ENCODE results near the gene ENO4.

The ENO4 gene

GRCh38 chr10:116873134-116873533 lies 23.8 kb downstream of the ENO4 start:
- DNase-seq = no peak

DNA sequence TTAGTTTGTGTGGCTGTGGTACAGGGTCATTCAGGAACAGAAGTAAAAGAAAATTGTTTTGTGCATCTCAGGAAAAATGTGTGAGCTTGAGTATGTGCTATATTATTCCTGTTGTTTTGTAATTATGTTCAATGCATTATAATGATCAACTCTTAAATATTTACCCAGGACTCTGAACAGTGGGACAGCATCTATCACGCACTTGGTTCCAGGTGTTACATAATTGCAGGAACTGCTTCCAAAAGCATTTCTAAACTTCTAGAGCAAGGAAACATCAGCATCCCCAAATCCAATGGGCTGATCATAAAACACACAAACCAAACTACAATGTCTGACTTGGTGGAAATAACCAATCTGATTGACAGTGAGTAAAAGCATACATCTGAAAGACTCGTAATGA lies 26.6 kb downstream of the ENO4 start:
- DNase-seq = no peak

DNA sequence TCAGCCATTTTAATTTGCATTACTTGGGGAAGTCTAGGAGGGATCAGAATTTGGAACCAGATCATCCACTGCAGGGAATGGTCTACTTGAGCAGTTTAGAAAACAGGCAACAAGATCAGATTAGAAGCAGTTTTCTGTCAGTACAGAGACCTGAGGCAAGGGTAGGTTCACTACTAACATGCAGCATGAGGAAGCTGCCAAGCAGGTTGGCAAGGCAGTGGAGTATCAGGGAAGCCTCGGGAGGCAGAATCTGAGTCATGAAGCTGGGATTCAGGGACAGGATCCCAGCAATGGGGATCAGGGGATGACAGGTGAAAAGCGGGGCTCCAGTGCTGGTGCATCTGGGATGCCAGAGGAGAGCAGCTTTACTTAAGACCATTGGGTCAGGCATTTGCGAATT lies 28.1 kb downstream of the ENO4 start:
- DNase-seq = no peak

DNA sequence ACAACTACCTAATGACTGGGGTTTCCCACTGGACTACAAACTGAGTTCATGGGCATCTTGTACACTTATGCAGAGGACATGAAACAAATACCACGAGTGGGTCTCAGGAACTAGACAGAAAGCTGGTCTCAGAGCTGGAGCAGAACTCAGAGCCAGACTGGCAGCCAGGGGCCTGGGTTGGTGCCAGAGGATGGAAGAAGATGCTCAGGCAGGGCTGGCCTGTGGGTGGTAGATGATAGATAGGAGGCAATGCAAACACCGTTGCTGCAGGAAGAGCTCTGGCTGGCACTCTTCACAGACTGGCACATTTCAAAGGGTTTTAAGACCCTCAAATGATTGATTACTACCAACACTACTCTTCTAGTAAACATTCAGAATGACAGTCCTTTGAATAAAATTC lies 28.8 kb downstream of the ENO4 start:
- no peak for DNase-seq

DNA sequence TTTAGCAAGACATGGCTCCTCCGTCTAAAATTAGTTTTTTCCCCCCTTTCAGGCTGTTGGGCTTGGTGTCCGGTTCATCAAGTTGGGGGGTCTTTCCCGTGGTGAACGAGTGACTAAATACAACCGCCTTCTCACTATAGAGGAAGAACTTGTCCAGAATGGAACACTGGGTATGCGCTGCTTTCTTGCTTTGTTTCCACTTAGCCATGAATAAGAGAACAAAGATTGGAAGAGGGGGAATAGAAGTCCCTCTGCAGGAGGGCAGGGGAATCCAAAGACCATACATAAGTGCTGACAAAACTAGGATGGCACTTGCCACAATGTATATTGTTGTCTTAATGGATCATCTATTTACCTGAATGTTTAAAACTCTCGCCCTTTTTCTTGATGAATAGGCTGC lies 30.5 kb downstream of the ENO4 start:
- DNase-seq = no peak

DNA sequence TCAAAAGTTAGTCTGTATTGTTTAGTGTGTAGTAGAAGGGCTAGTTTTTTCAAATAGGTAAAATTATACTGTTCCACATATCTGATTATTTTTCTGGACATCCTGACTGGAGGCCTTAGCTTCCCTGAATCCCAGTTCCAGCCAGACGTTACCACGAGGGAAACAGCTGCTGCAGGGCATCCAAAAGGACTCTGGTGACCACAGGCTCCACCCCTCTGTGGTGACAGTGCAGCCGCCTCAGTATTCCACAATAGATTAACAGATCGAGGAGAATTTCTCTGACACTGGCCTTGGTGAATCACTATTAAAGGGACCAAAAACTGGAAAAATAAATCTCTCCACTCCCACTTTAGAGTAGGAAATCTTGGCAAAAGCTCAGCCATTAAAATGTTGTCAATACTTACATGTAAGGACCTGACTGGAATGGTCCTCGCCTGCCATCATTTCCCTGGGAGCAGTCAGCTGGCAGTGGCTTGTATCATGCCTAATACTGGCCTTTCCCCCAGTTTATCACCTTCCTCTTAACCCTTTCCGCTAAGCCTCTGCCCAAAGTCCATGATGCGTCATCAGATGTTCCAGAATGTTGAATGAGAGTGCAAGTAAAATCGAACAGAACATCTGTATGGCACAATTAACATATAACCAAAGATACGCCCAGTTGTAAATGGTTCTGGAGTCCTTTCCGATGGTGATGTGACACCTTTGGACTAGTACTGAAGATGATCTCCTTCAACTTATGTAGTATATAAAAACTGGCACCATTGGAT lies 31.6 kb downstream of the ENO4 start:
- DNase-seq = no peak

DNA sequence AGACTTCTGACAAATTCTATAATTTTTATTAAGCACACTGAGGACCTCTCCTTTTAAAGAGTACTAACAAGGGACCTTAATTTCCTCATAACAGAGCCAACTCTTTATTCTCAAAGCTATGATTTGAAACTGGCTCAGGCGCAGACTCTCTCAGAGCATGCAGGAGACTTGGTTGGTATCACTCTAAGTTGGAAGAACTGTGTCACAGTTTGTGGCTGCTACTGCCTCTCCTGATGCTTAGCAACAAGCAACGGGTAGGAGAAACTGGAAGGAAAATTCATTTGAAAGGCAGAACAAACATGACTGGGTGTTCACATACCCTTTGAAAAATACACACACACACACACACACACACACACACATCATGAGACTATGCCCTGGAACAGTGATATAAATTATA lies 33.3 kb downstream of the ENO4 start:
- DNase-seq = no peak

- DNase-seq = no peak
Measured at GRCh38 chr10:116886772-116887171, 37.5 kb downstream of the ENO4 start.

DNA sequence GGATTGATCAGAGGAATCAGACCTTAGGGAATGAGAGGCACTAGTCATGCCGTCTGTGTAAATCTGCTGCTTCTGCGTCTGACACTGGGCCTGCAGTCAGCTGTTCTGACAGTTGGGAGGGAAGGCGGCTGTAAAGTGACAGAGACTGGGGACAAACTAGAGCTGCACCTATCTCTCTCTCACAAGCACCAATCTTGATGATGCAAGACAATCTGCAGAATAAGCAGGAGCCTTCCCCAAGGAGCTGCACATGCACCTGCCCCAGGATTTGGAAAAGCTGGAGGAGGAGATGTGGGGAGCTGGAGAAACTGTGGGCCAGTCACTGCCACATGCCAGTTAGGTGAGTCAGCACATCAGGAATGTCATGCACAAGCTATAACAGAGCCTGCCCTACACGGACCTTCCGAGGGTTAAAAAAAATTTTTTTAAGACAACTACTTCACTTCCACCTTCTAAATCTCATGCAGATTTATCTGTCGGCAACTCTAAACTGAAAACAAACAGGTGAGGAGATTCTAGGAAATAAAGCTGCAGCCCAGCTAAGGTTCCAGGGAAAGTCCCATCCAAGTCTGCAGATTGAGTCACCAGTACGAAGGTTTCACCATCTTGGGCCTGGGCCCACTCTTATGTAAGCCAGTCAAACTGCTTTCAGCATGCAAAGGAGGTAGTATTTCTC lies 39.2 kb downstream of the ENO4 start:
- DNase-seq = no peak

DNA sequence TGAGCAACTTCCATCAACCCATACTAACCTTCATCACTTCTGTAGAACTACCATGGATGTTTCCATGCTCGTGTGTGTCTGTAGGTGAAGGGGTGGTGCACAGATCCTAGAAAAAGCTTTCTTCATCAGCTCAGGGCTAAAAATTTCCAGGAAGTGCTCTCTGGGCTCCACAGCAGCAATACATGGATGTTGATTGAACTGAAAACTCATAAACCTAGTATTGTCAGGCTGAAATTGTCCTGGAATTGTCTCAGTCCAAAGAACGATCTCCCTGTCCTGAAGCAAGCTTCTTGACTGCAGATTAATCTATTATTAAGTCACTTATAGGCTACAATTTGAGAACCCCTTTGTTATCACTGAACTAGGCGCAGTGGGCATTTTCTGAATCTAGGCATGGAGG lies 39.8 kb downstream of the ENO4 start:
- no peak for DNase-seq

- no peak for DNase-seq
Measured at GRCh38 chr10:116891208-116891607, 41.9 kb downstream of the ENO4 start.

- no peak for DNase-seq
Measured at GRCh38 chr10:116892907-116893685, 43.8 kb downstream of the ENO4 start.

DNA sequence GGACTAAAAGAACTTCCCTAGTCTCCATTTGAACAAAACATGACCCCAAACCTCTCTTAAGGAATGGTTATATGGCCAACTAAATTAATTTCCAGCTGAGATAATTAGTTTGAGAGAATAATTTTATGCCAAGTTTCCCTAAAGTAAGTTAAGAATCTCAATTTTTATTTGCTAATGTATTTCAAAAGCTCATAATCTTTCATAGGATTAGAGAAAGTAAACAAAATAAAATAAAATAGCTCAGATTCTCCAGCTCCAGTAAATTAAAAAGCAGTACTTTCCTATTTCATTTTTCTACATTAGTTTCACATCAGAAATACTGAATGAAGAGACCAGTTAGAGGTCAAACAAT lies 44.4 kb downstream of the ENO4 start:
- DNase-seq = no peak

- no peak for DNase-seq
Measured at GRCh38 chr10:116899626-116900025, 50.3 kb downstream of the ENO4 start.

GRCh38 chr10:116905845-116906210 lies 56.5 kb downstream of the ENO4 start:
- no peak for DNase-seq

DNA sequence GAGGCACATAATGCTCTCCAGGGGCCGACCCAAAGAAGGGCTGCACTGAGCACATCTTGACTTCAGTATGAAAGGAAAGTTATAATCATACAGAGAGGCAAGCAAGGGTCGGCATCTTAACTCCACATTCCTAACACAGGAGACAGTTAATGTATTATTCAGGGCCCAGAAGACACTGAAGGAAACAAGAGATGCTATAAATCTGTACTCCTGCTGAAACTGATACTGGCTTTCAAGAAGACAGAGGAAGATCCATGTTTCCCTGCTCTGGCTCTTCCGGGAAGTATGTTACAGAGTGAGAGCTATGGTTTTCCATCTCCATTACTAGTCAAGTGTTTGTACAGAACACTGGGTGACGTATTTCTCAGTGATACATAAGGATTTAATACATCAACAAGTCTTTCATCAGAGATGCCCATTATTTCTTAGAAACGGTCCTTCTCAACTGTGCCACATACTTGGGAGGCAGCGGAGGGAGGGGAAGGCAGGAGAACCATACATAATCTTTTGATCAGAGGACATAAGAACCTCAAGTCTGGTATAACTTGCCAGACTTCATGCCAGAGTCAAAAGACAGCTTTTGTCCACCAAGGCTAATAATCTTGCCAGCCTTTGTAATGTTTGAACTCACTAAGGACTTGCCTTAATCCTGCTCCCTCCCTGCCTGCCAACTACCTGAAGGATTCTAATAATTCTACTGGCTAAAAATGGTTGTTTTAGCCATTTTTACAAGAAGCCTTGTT lies 58.1 kb downstream of the ENO4 start:
- DNase-seq = no peak

DNA sequence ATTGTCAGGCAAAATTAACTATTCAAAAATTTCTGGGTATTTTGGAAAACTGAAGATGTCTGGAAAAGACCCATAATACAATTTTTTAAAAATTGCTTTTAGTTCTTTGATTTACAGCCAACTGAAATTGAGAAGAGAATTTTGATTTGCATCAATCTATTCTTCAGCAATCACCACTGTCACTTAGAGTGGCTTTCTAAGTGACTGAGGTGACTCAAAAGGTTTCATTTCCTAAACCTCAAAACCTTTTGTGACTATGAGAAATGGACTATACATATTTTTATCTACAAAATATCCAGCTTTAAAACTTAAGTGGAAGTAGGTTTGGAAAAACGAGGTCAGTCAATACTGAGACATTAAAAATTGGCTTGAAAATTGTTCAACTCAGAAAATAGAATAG lies 60.0 kb downstream of the ENO4 start:
- no peak for DNase-seq

DNA sequence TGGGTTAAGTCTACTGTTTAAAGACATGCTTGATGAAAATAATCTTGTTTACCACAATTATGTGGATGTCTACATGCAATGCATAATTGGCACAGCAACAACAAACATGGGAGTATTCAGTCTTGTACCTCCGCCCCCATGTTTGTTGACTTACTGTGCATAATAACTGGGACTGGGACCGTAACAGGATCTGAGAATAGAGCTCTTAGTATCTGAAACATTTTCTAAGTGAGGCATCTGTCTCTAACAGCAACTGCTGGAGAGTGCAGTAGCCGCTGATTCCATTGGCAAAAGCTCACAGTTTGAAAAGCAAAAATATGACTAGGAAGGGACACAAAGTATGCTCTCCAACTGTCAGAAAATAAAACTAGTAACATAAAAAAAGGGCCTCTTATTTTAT lies 61.6 kb downstream of the ENO4 start:
- no peak for DNase-seq

- DNase-seq = no peak
Measured at GRCh38 chr10:116912162-116912561, 62.9 kb downstream of the ENO4 start.

DNA sequence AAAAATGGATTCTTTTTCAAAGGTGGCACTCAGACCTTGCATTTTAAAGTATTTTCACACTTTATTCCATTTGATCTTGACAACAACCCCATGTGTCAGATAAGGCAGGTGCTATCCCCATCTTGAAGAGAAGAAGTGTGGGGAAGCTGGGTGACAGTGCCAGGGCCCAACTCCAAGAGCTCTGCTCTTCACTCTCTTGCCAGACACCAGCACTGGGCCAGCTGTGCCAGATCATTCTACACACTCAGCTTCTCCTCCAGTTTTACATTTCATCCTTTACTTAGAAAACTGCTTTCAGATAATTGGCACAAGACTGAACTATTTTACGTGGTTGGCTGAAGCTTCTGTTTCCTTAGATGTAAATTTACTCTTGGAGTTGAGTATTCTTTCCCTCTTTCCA lies 64.4 kb downstream of the ENO4 start:
- no peak for DNase-seq

GRCh38 chr10:116915340-116915739 lies 66.0 kb downstream of the ENO4 start:
- no peak for DNase-seq

- DNase-seq = no peak
Measured at GRCh38 chr10:116917481-116917880, 68.2 kb downstream of the ENO4 start.

DNA sequence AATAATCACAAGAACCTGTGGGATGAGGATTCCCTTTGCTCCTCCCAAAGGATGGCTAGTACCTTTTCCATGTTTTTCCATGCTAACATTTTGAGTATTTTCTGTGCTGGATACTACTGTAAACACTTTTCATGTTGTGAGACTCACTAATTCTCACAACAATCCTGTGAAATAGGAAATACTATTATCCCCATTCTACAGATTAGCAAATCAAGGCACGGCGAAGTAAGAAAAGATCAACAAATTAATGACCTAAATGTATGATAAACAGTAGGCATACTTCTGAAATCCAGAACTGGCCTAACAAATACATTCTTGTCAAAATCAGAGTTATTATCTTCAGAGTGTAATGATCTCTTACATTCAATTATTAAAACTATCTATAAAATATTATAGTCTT lies 69.3 kb downstream of the ENO4 start:
- no peak for DNase-seq

DNA sequence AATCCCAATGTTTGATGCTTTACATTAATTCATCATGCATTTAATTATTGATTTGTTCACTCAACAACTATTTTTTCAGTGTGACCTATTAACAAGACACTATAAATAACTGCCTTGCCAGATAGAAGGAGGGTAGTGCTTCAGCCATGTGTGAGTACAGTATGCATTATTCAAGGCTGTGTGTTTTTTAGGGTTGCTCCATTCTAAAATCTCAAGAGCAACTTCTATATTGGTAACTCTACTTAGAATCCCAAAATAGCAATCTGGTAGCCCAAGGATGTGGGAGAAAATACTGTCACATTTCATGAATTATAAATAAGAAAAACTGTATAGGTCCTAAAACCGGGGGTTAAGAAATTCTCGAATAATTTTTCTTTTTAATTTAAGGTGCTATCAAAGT lies 69.9 kb downstream of the ENO4 start:
- DNase-seq = no peak

Data from activated T-cell treated with anti-CD3 and anti-CD28 coated beads, Interleukin-2, amount 50 U/mL, for 1 hour (primary cell).